Cardiac muscle cell (in vitro differentiated cells and primary cell): ENCODE data around the gene TMCO2. TPM values are rescaled to one million over a fixed set of nuclear protein-coding genes. Genes with fewer than 3 reads are reported as not detected.

Source experiments
- DNase-seq, 2 donors: peaks; one replicate each; pipeline versions ENCODE4 v3.0.0 to v3.0.0-alpha.2; 2010 to 2017; ENCODE audit warnings: low read depth in 1 of 2, low spot score in 1 of 2
- H3K27ac ChIP-seq: fragments of 200-600 bp; sonication (generic); 2 replicates; pipeline ENCODE4 v1.5.1; 2016
- H3K27me3 ChIP-seq: fragments of 200-600 bp; sonication (generic); 2 replicates; pipeline ENCODE4 v1.6.0; 2016; ENCODE audit warnings: control low read depth
- H3K36me3 ChIP-seq: fragments of 200-600 bp; sonication (generic); 2 replicates; pipeline ENCODE4 v1.5.1; 2016; ENCODE audit warnings: control low read depth
- H3K4me1 ChIP-seq: fragments of 200-600 bp; sonication (generic); 2 replicates; pipeline ENCODE4 v1.8.1; 2017; ENCODE audit warnings: low read depth, mild to moderate bottlenecking, mixed run types
- H3K4me3 ChIP-seq: fragments of 200-600 bp; sonication (generic); 2 replicates; pipeline ENCODE4 v1.5.1; 2016; ENCODE audit warnings: mild to moderate bottlenecking
- H3K9me3 ChIP-seq: fragments of 200-600 bp; sonication (generic); 2 replicates; pipeline ENCODE4 v1.5.1; 2017; ENCODE audit warnings: low read depth, mild to moderate bottlenecking, control low read depth
- CTCF ChIP-seq: IDR thresholded peaks from 2 replicates; pipeline ENCODE4 v1.5.1; 2012; ENCODE audit warnings: low read depth, mild to moderate bottlenecking, low read length
- polyA plus RNA-seq: library from polyadenylated mRNA; unstranded; fragments of >200 nt; fragmentation: Nextera tagmentation; extraction: Ambion mirVana; gene quantifications from 2 replicates; pipeline ENCODE4 v1.2.1, GENCODE V29; 2016
- total RNA-seq: library from RNA; depleted of rRNA; stranded (reverse); fragments of >200 nt; gene quantifications from 2 replicates; pipeline ENCODE4 v1.2.3, GENCODE V29; 2016

The TMCO2 gene
- total and polyA plus RNA-seq, 2 experiments from 2014 or later = not detected

- no peak overlapping the region for H3K27ac ChIP-seq
- no peaks in the 10 kb centered on the region for H3K27me3 ChIP-seq
- TF ChIP-seq CTCF = no peak
- DNase-seq = no peak
- no peaks in the 10 kb centered on the region for H3K9me3 ChIP-seq
- peaks cover 13% of the 10 kb centered on the region for H3K36me3 ChIP-seq
- no peaks in the 10 kb centered on the region for H3K4me1 ChIP-seq
- no peak overlapping the region for H3K4me3 ChIP-seq
These were observed 25.6 kb upstream of the TMCO2 start for GRCh38 chr1:40221977-40222772.

GRCh38 chr1:40224040-40224439 lies 23.7 kb upstream of the TMCO2 start:
- Histone ChIP-seq H3K27ac (no peak overlapping the region), H3K4me1 (no peaks in the 10 kb centered on the region), H3K4me3 (no peak overlapping the region), H3K36me3 (peaks cover 15% of the 10 kb centered on the region), H3K9me3 (no peaks in the 10 kb centered on the region), H3K27me3 (no peaks in the 10 kb centered on the region)
- TF ChIP-seq CTCF = no peak
- no peak for DNase-seq

- TF ChIP-seq CTCF = no peak
- peaks cover 22% of the 10 kb centered on the region for H3K36me3 ChIP-seq
- no peaks in the 10 kb centered on the region for H3K9me3 ChIP-seq
- H3K27ac ChIP-seq = no peak overlapping the region
- no peak overlapping the region for H3K4me3 ChIP-seq
- no peak for DNase-seq
- no peaks in the 10 kb centered on the region for H3K4me1 ChIP-seq
- no peaks in the 10 kb centered on the region for H3K27me3 ChIP-seq
These were observed 21.5 kb upstream of the TMCO2 start for GRCh38 chr1:40226192-40226591.

- no peaks in the 10 kb centered on the region for H3K9me3 ChIP-seq
- H3K27me3 ChIP-seq = no peaks in the 10 kb centered on the region
- H3K36me3 ChIP-seq = peaks cover 56% of the 10 kb centered on the region
- TF ChIP-seq CTCF = no peak
- DNase-seq = no peak
- no peak overlapping the region for H3K27ac ChIP-seq
- no peak overlapping the region for H3K4me3 ChIP-seq
- no peaks in the 10 kb centered on the region for H3K4me1 ChIP-seq
These were observed 15.3 kb upstream of the TMCO2 start for GRCh38 chr1:40232444-40232843.

GRCh38 chr1:40239626-40240025 lies 8.1 kb upstream of the TMCO2 start:
- Histone ChIP-seq H3K27ac (no peak overlapping the region), H3K36me3 (peaks cover 40% of the 10 kb centered on the region), H3K4me1 (no peaks in the 10 kb centered on the region), H3K9me3 (no peaks in the 10 kb centered on the region), H3K4me3 (no peak overlapping the region), H3K27me3 (no peaks in the 10 kb centered on the region)
- peak in 1 of 2 donors; percentile 29 for DNase-seq
- TF ChIP-seq CTCF = no peak
